ENCODE results near the gene CARD8. TPM values are rescaled to one million over a fixed set of nuclear protein-coding genes. Genes with fewer than 3 reads are reported as not detected.

Gene CARD8
- total RNA-seq, 1 experiment from 2014 or later, result 25.6 TPM

GRCh38 chr19:48213959-48214358 lies 41.8 kb downstream of the CARD8 start:
- no TSS peak for BruUV-seq (replicated peaks)
- Histone ChIP-seq H3F3A (ENCODE audit: insufficient read depth, low read depth) (peaks cover 3% of the 10 kb centered on the region; the same call in 1 of the 2 replicates), H3K4me1 (replicated peaks; ENCODE audit: insufficient read depth) (0 out of 2 replicates have a peak, but pooled peaks cover 2% of the 10 kb centered on the region), H3K4me2 (no peak overlapping the region), H3K9me2 (ENCODE audit: insufficient read depth) (no peaks in the 10 kb centered on the region), H3K36me3 (ENCODE audit: low read depth) (no peaks in the 10 kb centered on the region), H3K27me3 (ENCODE audit: insufficient read depth, low read depth) (no peaks in the 10 kb centered on the region), H3K9me3 (ENCODE audit: insufficient read depth, low read depth) (no peaks in the 10 kb centered on the region), H3K4me3 (no peak overlapping the region), H4K20me1 (ENCODE audit: insufficient read depth) (no peaks in the 10 kb centered on the region), H3K27ac (no peak overlapping the region), H2AFZ (no peak overlapping the region), H3K79me2 (ENCODE audit: low read depth) (no peaks in the 10 kb centered on the region)
- DNase-seq, result no peak
- intact Hi-C loops (cut with micrococcal nuclease; ENCODE audit: unreplicated experiment), result no loop called here
- POLR2A ChIA-PET (ENCODE audit: unreplicated experiment), result no interaction called here
- CTCF ChIA-PET, result no interaction called here
- no peak for TF ChIP-seq CTCF (conservative IDR thresholded peaks at IDR 0.05)
- no peak for TF ChIP-seq EZH2 (IDR thresholded peaks at IDR 0.05; ENCODE audit: low read depth)

GRCh38 chr19:48210005-48210404 lies 45.7 kb downstream of the CARD8 start:
- Histone ChIP-seq H2AFZ (no peak overlapping the region), H3K4me3 (no peak overlapping the region), H3K4me2 (no peak overlapping the region), H3K27ac (no peak overlapping the region), H3K9me2 (ENCODE audit: insufficient read depth) (no peaks in the 10 kb centered on the region), H3F3A (ENCODE audit: insufficient read depth, low read depth) (peaks cover 3% of the 10 kb centered on the region), H4K20me1 (ENCODE audit: insufficient read depth) (no peaks in the 10 kb centered on the region), H3K36me3 (ENCODE audit: low read depth) (no peaks in the 10 kb centered on the region), H3K27me3 (ENCODE audit: insufficient read depth, low read depth) (no peaks in the 10 kb centered on the region), H3K79me2 (ENCODE audit: low read depth) (peaks cover 7% of the 10 kb centered on the region; the same call in 1 of the 2 replicates), H3K9me3 (ENCODE audit: insufficient read depth, low read depth) (no peaks in the 10 kb centered on the region), H3K4me1 (replicated peaks; ENCODE audit: insufficient read depth) (peaks cover 3% of the 10 kb centered on the region; the same call in 1 of the 2 replicates)
- no peak for DNase-seq
- BruUV-seq (replicated peaks), result no TSS peak
- POLR2A ChIA-PET (ENCODE audit: unreplicated experiment), result no interaction called here
- no peak for TF ChIP-seq EZH2 (IDR thresholded peaks at IDR 0.05; ENCODE audit: low read depth)
- intact Hi-C loops (cut with micrococcal nuclease; ENCODE audit: unreplicated experiment), result no loop called here
- CTCF ChIA-PET, result no interaction called here

GRCh38 chr19:48206397-48207093 lies 49.2 kb downstream of the CARD8 start:
- H3K4me2 ChIP-seq, result no peak overlapping the region
- H3K4me1 ChIP-seq (replicated peaks; ENCODE audit: insufficient read depth), result peaks cover 14% of the 10 kb centered on the region
- intact Hi-C loops (cut with micrococcal nuclease; ENCODE audit: unreplicated experiment), result no loop called here
- no TSS peak for BruUV-seq (replicated peaks)
- POLR2A ChIA-PET (ENCODE audit: unreplicated experiment), result interaction anchor here (0.6 to 0.7 kb wide), 2 partner anchors 37 to 1301 kb away, joined by 4 to 7 read pairs; no protein-coding TSS in a partner anchor
- no peak overlapping the region for H3K4me3 ChIP-seq
- H3K9me3 ChIP-seq (ENCODE audit: insufficient read depth, low read depth), result no peaks in the 10 kb centered on the region
- DNase-seq, result no peak
- H3K79me2 ChIP-seq (ENCODE audit: low read depth), result peaks cover 13% of the 10 kb centered on the region; the same call in 1 of the 2 replicates
- H3K9me2 ChIP-seq (ENCODE audit: insufficient read depth), result no peaks in the 10 kb centered on the region
- CTCF ChIA-PET, result interaction anchor here (1.1 kb wide), 1 partner anchor 8 kb away, joined by 3 read pairs; no protein-coding TSS in a partner anchor
- H3K36me3 ChIP-seq (ENCODE audit: low read depth), result no peaks in the 10 kb centered on the region
- H2AFZ ChIP-seq, result no peak overlapping the region
- no peak for TF ChIP-seq CTCF (conservative IDR thresholded peaks at IDR 0.05)
- H3K27me3 ChIP-seq (ENCODE audit: insufficient read depth, low read depth), result no peaks in the 10 kb centered on the region
- H4K20me1 ChIP-seq (ENCODE audit: insufficient read depth), result no peaks in the 10 kb centered on the region
- peaks cover 17% of the 10 kb centered on the region for H3F3A ChIP-seq (ENCODE audit: insufficient read depth, low read depth)
- H3K27ac ChIP-seq, result no peak overlapping the region

Measured in PC-9 (cell line).